MG63 (cell line): Measurements from ENCODE around the gene FKTN. TPM values are rescaled to one million over a fixed set of nuclear protein-coding genes. Genes with fewer than 3 reads are reported as not detected.

Source experiments
- DNase-seq: peaks from one replicate; pipeline ENCODE4 v3.0.0-alpha.2; 2020
- H3K27me3 ChIP-seq: fragments of 250-450 bp; sonication (Bioruptor Pico); 2 replicates; pipeline ENCODE4 v1.5.1; 2020; ENCODE audit warnings: mild to moderate bottlenecking, moderate library complexity
- H3K36me3 ChIP-seq: fragments of 250-450 bp; sonication (Bioruptor Pico); 2 replicates; pipeline ENCODE4 v1.5.1; 2020; ENCODE audit warnings: mild to moderate bottlenecking, moderate library complexity
- H3K4me3 ChIP-seq: fragments of 250-450 bp; sonication (Bioruptor Pico); 2 replicates; pipeline ENCODE4 v1.5.1; 2020; ENCODE audit warnings: mild to moderate bottlenecking, moderate library complexity
- H3K9me3 ChIP-seq: fragments of 250-450 bp; sonication (Bioruptor Pico); 2 replicates; pipeline ENCODE4 v1.5.1; 2020; ENCODE audit warnings: mild to moderate bottlenecking, moderate library complexity
- total RNA-seq: library from RNA; depleted of rRNA; stranded (reverse); fragments of >200 nt; shearing (Covaris generic); gene quantifications from 2 replicates; pipeline ENCODE4 v1.2.3, GENCODE V29; 2014; ENCODE audit warnings: low replicate concordance

The FKTN gene
- total RNA-seq, 1 experiment from 2014 or later, result 8.1 TPM

DNA sequence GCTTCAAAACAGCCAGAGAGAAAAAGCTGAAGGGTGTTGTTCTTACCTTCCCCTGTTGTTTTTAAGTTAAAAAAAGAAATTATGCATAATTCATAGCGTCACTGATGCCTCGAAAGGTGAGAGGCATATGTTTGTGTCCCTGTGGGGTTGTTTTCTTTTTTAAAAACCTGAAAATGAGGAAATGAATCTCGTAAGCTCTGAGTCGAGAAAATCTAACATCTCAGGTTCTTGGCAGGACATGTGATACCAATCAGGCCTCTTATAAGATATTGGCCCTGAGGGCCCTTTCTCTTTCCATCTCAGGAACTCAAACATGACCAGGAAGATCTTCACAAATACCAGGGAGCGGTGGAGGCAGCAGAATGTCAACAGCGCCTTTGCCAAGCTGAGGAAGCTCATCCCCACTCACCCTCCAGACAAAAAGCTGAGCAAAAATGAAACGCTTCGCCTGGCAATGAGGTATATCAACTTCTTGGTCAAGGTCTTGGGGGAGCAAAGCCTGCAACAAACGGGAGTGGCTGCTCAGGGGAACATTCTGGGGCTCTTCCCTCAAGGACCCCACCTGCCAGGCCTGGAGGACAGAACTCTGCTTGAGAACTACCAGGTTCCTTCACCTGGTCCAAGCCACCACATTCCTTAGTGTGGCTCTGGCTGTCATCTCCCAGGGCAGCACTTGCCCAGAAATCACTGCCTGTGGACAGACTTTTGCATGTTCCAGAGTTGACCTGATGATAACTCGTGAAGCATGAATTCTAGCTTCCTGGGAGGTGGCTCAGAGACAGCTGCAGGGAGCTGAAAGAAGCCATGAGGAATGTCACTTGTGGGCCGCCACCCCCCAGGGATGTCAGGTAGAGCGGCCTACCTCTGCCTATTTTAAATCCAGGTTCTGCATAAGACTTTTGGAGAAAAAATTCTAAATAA is 104.5 kb downstream of the FKTN start, which contains the start of gene TAL2:
Gene TAL2, plus strand, starts transcription at position 274 of the 921 bp plus-strand sequence. Its CDS starts 40 bp downstream, at position 314.
- no peaks in the 10 kb centered on the region for H3K27me3 ChIP-seq
- H3K4me3 ChIP-seq, result no peak within 1 kb of the TSS
- DNase-seq, result no peak
- no peaks in the 10 kb centered on the region for H3K9me3 ChIP-seq
- H3K36me3 ChIP-seq, result no peaks in the 10 kb centered on the region

DNA sequence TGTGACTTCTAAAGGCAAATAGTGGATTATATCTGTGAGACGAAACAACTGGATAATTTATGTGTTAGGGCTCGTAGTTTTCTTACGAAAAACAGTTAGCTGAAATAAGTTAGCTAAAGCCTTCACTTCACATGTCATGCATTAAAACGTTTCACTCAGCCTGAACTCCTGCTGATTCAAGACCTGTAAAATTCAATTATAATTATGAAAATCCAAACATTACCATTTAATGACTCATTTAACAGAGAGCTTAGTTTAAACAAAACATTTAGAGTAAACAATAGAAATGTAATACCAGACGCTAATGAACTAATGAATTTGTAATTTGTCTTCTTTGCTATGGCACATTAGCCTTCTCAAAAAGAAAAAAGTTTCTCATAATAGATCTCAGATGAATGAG is 106.0 kb downstream of the FKTN start:
- no peak for DNase-seq
- H3K27me3 ChIP-seq, result no peaks in the 10 kb centered on the region
- no peaks in the 10 kb centered on the region for H3K36me3 ChIP-seq
- H3K4me3 ChIP-seq, result no peak overlapping the region
- no peaks in the 10 kb centered on the region for H3K9me3 ChIP-seq

DNA sequence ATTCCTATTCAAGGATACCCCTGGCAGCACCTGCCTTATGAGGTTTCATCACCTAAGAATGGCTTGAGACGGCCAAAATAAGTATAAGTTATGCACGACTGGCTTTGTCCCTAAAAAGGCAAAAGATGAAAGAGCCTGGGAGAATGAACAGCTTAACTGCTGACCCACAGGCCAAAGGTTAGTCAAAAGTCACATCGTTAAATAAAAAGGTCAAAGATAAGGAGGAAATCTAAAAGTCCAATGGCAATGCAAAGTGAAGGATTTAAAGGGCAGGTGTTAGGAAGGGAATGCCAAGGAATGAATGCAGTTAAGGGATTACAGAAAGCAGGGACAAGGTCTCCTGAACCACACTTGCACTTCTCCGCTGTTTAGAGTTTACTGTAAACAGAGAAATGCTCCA is 109.9 kb downstream of the FKTN start:
- Histone ChIP-seq H3K9me3 (no peaks in the 10 kb centered on the region), H3K4me3 (no peak overlapping the region), H3K27me3 (no peaks in the 10 kb centered on the region), H3K36me3 (no peaks in the 10 kb centered on the region)
- no peak for DNase-seq

DNA sequence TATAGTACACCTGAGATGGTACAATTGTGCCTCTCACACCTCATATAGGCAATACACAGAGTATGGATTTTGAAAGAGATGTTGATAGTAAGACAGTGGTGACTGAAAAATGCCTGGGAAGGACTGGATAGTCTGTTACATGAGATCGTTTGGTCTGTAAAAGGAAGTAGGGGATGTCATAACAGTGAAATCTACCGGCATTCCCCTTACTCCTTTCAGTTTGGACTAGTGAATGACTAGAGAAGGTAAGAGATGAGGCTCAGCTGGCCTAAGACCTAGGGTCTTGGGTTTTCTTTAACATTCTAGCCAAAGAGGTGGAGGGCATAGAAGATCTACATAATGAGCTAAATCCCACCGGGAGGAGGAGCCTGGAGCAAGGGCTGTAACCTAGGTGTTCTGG is 112.4 kb downstream of the FKTN start:
- H3K27me3 ChIP-seq, result no peaks in the 10 kb centered on the region
- H3K4me3 ChIP-seq, result no peak overlapping the region
- no peaks in the 10 kb centered on the region for H3K9me3 ChIP-seq
- DNase-seq, result no peak
- H3K36me3 ChIP-seq, result no peaks in the 10 kb centered on the region

DNA sequence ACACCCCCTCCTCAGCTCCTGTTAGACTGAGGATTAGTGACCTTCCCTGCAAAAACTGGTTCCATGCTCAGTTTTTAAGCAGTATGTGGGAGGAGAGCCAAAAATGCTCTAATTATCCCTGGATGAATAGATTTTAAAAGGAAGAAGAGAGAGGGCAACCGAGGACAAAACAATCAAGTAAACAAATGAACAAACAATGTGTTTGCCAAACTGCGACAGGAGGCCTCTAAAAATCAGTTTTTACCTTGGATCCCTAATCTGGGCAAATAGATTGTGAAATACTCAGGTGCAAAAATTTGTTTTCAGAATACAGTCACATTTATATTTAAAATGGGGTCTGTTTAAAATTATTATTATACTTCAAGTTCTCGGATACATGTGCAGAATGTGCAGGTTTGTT is 112.8 kb downstream of the FKTN start:
- no peaks in the 10 kb centered on the region for H3K36me3 ChIP-seq

DNA sequence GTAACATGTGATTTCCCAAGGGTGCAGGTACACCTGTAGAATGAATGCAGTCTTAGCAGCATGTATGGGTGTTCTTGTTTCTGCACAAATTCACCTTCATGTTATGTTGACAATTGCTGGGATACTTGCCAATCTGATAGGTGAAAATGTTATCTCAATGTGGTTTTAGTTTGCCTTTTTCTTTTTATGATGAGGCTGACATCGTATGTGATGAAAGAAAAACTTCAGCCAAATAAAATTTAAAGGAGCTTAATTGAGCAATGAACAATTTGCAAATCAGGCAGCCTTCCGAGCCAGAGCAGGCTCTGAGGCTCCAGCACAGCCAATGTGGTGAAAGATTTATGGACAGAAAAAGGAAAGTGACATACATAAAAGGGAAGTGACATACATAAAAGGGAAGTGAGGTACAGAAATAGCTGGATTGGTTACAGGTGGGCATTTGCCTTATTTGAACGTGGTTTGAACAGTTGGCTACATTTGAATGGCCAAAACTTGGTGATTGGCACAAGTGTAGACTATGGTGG is 114.8 kb downstream of the FKTN start:
- Histone ChIP-seq H3K27me3 (no peaks in the 10 kb centered on the region), H3K36me3 (no peaks in the 10 kb centered on the region), H3K4me3 (no peak overlapping the region), H3K9me3 (no peaks in the 10 kb centered on the region)
- DNase-seq, result no peak

More for the DNA sequence above, 112.8 kb downstream of the FKTN start:
- H3K9me3 ChIP-seq, result no peaks in the 10 kb centered on the region
- no peaks in the 10 kb centered on the region for H3K27me3 ChIP-seq
- DNase-seq, result no peak
- H3K4me3 ChIP-seq, result no peak overlapping the region

DNA sequence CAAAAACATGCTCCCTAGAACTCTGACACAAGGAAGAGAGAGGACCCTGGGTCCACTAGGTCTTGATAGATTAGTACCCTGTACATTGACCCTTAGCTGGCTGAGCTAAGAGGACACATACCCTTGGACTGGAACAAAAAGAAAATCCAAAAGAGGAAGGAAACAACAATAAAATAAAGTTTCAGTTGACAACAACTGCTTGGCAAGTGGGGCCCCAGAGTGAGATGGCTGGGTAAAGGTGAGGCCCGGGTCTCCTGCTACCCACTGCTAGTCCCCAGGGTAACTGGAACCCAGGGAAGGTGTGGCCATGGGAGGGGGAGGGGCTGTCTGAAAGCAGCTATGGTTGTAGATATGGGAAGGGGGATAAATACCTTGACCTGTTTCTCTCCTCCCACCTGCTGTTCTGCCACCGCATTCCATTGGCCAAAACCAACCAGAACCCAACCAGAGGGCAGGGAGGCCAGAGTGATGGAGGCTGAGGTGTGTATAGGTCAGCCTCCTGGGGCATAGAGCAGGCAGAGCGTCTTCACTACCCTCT is 116.0 kb downstream of the FKTN start:
- no peak for DNase-seq
- Histone ChIP-seq H3K4me3 (no peak overlapping the region), H3K36me3 (no peaks in the 10 kb centered on the region), H3K9me3 (no peaks in the 10 kb centered on the region), H3K27me3 (no peaks in the 10 kb centered on the region)

DNA sequence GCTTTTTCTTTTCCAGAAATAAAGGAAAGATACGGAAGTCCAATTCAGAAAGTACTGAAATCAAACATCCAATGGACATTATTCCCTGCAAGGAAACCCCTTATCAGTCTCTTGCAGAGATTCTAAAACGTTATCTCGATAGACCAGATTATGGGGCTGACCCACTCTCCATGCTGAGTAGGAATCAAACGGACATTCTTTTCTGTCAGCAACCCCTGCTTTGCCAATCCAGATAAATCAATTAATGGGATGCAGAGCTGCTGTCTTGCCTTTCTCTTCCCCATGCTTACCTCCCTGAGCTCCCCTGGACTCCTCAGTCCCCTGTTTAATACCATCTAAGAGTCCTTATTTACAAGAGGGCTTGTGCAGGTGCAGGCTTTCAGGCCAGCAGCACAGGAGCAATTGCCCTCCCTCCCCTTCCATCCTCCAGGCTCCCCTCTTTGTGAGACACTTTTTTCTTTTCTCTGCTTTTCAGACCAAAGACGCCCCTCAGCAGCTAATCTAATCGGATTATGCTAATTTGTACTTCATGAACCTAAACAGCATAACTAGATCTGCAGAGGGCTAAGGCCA is 118.5 kb downstream of the FKTN start:
- H3K4me3 ChIP-seq, result no peak overlapping the region
- no peak for DNase-seq
- 0 out of 2 replicates have a peak, but pooled peaks cover 4% of the 10 kb centered on the region for H3K9me3 ChIP-seq
- H3K36me3 ChIP-seq, result no peaks in the 10 kb centered on the region
- no peaks in the 10 kb centered on the region for H3K27me3 ChIP-seq

DNA sequence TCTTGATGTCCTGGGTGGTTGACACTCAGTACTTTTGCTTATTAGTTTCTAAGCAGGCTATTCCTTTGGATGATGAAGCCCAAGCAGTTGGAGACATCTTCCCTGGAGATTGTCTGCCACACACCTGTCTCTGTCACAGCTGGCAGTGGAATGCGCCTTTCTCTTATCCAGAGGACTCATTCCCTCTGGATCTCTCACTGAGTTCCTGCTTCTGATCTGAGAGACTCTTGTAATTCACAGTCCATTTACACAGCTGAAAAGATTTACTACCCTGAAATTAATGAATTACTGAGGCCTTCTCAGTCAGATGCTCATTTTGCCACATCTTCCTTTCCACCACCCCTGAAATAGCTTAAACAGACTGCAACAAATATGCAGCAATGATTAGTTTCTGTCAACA is 120.2 kb downstream of the FKTN start:
- Histone ChIP-seq H3K4me3 (no peak overlapping the region), H3K9me3 (0 out of 2 replicates have a peak, but pooled peaks cover 4% of the 10 kb centered on the region), H3K27me3 (no peaks in the 10 kb centered on the region), H3K36me3 (no peaks in the 10 kb centered on the region)
- no peak for DNase-seq

DNA sequence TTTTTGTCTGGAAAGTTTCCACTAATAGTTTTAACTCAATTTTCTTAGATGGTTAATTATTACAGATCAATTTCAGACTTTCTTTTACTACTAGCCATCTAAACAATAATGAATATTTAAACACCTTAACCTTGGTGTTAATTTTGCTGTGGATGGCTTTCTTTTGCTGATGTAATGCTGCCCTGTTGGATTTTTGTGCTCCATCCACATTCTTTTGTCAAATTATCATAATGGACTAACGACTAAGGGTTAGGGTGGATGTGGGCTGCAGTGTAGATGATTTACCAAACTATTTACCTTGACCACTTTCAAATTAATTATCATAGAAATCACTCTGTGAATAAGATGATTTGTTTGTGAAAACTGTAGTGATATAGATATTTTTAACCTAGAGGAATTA is 120.8 kb downstream of the FKTN start:
- H3K36me3 ChIP-seq, result no peaks in the 10 kb centered on the region
- 0 out of 2 replicates have a peak, but pooled peaks cover 4% of the 10 kb centered on the region for H3K9me3 ChIP-seq
- no peak overlapping the region for H3K4me3 ChIP-seq
- no peak for DNase-seq
- H3K27me3 ChIP-seq, result no peaks in the 10 kb centered on the region

DNA sequence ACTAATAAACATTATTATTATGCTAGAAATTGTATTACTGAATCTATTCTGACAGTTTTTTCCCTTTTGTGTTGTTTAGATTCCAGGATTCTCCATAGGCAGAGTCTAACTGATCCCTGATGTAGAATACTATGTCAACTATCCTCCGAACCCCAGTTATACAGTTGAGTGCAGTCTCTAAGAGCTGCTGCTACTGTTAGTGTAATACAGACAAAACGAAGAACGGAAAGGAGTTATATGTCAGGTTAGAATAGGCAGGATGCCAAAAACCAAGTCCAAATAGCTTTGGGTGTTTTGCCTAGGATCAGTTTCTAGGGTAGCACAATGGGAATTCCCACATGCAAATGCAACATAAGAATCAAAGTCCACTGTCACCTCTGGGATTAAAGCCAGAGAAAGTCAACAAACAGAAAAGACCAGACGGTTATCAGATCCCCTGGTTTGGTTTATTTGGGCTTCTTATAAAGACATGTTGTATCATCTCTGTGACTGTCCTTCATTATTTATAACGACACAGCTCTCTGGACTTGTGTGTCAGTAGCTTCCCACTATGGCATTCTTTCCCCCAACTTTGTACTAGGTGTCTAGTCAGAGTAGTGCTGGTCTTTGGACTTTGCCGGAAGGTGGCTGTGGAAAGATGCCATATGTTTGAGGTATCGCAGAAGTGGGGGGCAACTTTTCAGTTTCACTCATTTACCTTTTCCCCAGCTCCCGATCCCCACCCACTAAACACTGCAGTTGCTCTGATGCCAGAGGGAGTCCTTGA is 121.5 kb downstream of the FKTN start:
- H3K36me3 ChIP-seq, result no peaks in the 10 kb centered on the region
- no peaks in the 10 kb centered on the region for H3K27me3 ChIP-seq
- DNase-seq, result no peak
- H3K9me3 ChIP-seq, result 0 out of 2 replicates have a peak, but pooled peaks cover 4% of the 10 kb centered on the region
- no peak overlapping the region for H3K4me3 ChIP-seq

DNA sequence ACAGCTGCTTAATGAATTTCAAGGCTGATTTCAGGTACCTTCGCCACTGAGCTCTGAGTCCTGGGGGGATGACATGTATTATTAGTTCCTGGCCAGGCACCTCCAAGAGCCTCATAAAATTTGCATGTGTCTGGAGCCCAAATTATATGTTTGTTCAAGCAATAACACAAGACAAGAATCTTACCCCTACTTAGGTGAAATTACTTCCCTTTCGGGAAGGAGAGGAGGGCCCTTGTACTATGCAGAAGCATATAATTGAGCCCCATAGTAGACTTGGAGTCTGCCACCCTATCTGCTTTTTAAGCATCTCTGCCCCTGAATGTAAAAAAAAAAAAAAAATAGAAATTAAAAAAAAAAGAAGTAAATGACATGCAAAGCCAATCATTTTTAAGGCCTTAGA is 123.4 kb downstream of the FKTN start:
- H3K9me3 ChIP-seq, result 0 out of 2 replicates have a peak, but pooled peaks cover 4% of the 10 kb centered on the region
- no peaks in the 10 kb centered on the region for H3K36me3 ChIP-seq
- H3K27me3 ChIP-seq, result no peaks in the 10 kb centered on the region
- H3K4me3 ChIP-seq, result no peak overlapping the region
- no peak for DNase-seq

DNA sequence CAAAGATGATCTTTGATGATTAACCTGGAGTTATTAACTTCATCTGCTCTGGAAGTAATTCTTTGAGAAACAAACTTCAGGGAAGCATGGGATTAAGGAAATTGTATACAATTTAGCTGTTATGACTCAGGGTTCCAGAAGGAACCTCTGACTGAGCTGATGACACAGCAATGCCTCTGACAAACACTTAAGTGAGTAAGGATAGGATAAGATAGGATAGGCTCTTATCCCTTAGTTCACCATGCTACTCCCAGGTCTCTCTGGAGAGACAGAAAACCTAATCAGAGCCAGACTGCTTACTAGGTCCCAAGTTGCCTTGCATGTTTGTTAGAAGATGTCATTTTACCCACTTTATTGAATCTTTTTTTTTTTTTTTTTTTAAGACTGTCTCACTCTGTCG is 123.8 kb downstream of the FKTN start:
- Histone ChIP-seq H3K9me3 (0 out of 2 replicates have a peak, but pooled peaks cover 4% of the 10 kb centered on the region), H3K4me3 (no peak overlapping the region), H3K27me3 (no peaks in the 10 kb centered on the region), H3K36me3 (no peaks in the 10 kb centered on the region)
- peak; percentile 23 for DNase-seq

DNA sequence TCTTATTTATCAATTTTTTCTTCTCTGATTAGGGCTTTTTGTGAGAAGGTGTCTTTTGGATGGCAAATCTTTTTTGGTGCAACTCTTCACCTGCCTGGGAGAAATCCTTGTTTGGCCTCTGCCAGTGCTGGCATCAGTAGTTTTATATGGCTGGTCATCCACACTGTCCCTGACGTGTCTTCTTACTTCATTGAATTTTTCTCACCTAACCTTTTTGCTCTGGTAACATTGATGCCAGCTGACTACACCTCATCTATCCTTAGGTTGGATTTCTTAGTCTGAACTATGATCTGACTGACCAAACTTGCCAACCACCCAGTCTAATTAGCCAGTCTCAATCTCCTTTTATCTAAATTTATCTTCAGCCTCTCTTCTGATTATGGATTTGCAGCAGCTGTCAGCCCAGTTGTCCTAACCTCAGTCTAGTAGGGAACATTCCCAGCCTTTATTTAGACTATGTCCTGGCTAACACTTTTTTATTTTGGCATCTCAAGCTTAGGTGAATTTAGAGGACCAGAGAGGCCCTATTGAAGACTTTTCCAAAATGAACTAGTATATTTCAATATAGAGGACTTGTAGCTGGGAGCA is 125.9 kb downstream of the FKTN start:
- DNase-seq, result no peak
- no peak overlapping the region for H3K4me3 ChIP-seq
- no peaks in the 10 kb centered on the region for H3K36me3 ChIP-seq
- 0 out of 2 replicates have a peak, but pooled peaks cover 4% of the 10 kb centered on the region for H3K9me3 ChIP-seq
- no peaks in the 10 kb centered on the region for H3K27me3 ChIP-seq

DNA sequence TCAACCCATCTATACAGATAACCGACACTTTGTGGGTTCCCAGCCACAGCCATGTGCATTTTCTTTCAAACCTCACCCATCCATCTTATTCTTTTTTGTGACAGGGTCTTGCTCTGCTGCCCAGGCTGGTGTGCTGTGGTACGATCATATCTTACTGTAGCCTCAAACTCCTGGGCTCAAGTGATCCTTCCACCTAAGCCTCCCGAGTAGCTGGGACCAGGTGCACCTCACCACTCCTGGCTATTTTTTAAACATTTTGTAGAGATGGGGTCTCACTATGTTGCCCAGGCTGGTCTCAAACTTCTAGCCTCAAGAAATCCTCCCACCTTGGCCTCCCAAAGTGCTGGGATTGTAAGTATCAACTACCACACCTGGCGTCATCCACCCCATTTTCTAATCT is 129.0 kb downstream of the FKTN start:
- Histone ChIP-seq H3K9me3 (no peaks in the 10 kb centered on the region), H3K27me3 (peaks cover 8% of the 10 kb centered on the region; the same call in 1 of the 2 replicates), H3K4me3 (no peak overlapping the region), H3K36me3 (no peaks in the 10 kb centered on the region)
- DNase-seq, result no peak
